OCI-LY3 (cell line): Measurements from ENCODE around the gene TCERG1L.

Experiments
- H2AFZ ChIP-seq: fragments of 200-600, 300-600 bp; shearing (Covaris generic); 2 replicates; pipeline ENCODE4 v1.6.0; 2014; ENCODE audit warnings: antibody characterized with exemption, low read depth, low read length
- H3K27ac ChIP-seq: fragments of 200-600, 300-600 bp; sonication (generic); 2 replicates; pipeline ENCODE4 v1.5.1; 2014; ENCODE audit warnings: mild to moderate bottlenecking, low read length, moderate library complexity, mixed read lengths
- H3K27me3 ChIP-seq: fragments of 200-600, 300-600 bp; sonication (generic); 2 replicates; pipeline ENCODE4 v1.6.1; 2014; ENCODE audit warnings: low read depth, low read length, mixed read lengths
- H3K36me3 ChIP-seq: fragments of 200-600, 300-600 bp; sonication (generic); replicated peaks from 2 replicates; pipeline ENCODE3; 2014; ENCODE audit warnings: low read depth, low read length, mixed read lengths
- H3K4me1 ChIP-seq: fragments of 300-600, 200-600 bp; sonication (generic); 2 replicates; pipeline ENCODE4 v1.6.1; 2014; ENCODE audit warnings: low read length, mixed read lengths
- H3K4me2 ChIP-seq: fragments of 200-600, 300-600 bp; sonication (generic); 2 replicates; pipeline ENCODE4 v1.6.1; 2014; ENCODE audit warnings: low read length, mixed read lengths
- H3K4me3 ChIP-seq: fragments of 300-600, 200-600 bp; sonication (generic); 2 replicates; pipeline ENCODE4 v1.5.1; 2014; ENCODE audit warnings: antibody characterized with exemption, mild to moderate bottlenecking, low read length, moderate library complexity
- H3K79me2 ChIP-seq: fragments of 300-600, 200-600 bp; shearing (Covaris generic); 2 replicates; pipeline ENCODE4 v1.6.1; 2014; ENCODE audit warnings: mild to moderate bottlenecking, low read length, mixed read lengths
- H3K9ac ChIP-seq: fragments of 300-600, 200-600 bp; shearing (Covaris generic); 2 replicates; pipeline ENCODE4 v1.6.0; 2014; ENCODE audit warnings: mild to moderate bottlenecking, low read length, moderate library complexity
- H3K9me3 ChIP-seq: fragments of 200-600, 300-600 bp; shearing (Covaris generic); 2 replicates; pipeline ENCODE4 v1.6.1; 2014; ENCODE audit warnings: low read length, mixed read lengths; ENCODE audit not compliant: insufficient read depth
- H4K20me1 ChIP-seq: fragments of 200-600, 300-600 bp; sonication (generic); 2 replicates; pipeline ENCODE4 v1.6.1; 2016; ENCODE audit warnings: low read length, mixed read lengths; ENCODE audit not compliant: insufficient read depth
- EZH2phosphoT487 ChIP-seq: fragments of 200-600 bp; shearing (Covaris generic); IDR thresholded peaks from 2 replicates; pipeline ENCODE4 v1.6.1; 2018; ENCODE audit warnings: antibody characterized with exemption, mixed run types, low read depth
- TF ChIP-seq, protein P1 (sequence below): fragments of 200-600, 300-600 bp; sonication (generic); IDR thresholded peaks from 2 replicates; pipeline ENCODE4 v1.5.1; 2014; ENCODE audit warnings: antibody characterized with exemption, low read length, low read depth

Gene TCERG1L

GRCh38 chr10:131280101-131280500, 31.4 kb downstream of the TCERG1L start:
- Histone ChIP-seq H2AFZ (no peak overlapping the region), H3K9ac (no peak overlapping the region), H3K4me3 (no peak overlapping the region), H3K9me3 (no peaks in the 10 kb centered on the region), H3K36me3 (no peaks in the 10 kb centered on the region), H3K79me2 (no peaks in the 10 kb centered on the region), H4K20me1 (no peaks in the 10 kb centered on the region), H3K4me1 (no peaks in the 10 kb centered on the region), H3K27me3 (no peaks in the 10 kb centered on the region), H3K27ac (no peak overlapping the region), H3K4me2 (no peak overlapping the region)
- no peak for TF ChIP-seq EZH2phosphoT487
- TF ChIP-seq, protein P1, sequence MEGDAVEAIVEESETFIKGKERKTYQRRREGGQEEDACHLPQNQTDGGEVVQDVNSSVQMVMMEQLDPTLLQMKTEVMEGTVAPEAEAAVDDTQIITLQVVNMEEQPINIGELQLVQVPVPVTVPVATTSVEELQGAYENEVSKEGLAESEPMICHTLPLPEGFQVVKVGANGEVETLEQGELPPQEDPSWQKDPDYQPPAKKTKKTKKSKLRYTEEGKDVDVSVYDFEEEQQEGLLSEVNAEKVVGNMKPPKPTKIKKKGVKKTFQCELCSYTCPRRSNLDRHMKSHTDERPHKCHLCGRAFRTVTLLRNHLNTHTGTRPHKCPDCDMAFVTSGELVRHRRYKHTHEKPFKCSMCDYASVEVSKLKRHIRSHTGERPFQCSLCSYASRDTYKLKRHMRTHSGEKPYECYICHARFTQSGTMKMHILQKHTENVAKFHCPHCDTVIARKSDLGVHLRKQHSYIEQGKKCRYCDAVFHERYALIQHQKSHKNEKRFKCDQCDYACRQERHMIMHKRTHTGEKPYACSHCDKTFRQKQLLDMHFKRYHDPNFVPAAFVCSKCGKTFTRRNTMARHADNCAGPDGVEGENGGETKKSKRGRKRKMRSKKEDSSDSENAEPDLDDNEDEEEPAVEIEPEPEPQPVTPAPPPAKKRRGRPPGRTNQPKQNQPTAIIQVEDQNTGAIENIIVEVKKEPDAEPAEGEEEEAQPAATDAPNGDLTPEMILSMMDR, result no peak

GRCh38 chr10:131279516-131279915, 32.0 kb downstream of the TCERG1L start:
- TF ChIP-seq, protein P1, result no peak
- no peak for TF ChIP-seq EZH2phosphoT487
- Histone ChIP-seq H3K4me3 (no peak overlapping the region), H4K20me1 (no peaks in the 10 kb centered on the region), H3K9ac (no peak overlapping the region), H3K27ac (no peak overlapping the region), H3K9me3 (no peaks in the 10 kb centered on the region), H2AFZ (no peak overlapping the region), H3K27me3 (no peaks in the 10 kb centered on the region), H3K36me3 (no peaks in the 10 kb centered on the region), H3K4me1 (no peaks in the 10 kb centered on the region), H3K4me2 (no peak overlapping the region), H3K79me2 (no peaks in the 10 kb centered on the region)

DNA sequence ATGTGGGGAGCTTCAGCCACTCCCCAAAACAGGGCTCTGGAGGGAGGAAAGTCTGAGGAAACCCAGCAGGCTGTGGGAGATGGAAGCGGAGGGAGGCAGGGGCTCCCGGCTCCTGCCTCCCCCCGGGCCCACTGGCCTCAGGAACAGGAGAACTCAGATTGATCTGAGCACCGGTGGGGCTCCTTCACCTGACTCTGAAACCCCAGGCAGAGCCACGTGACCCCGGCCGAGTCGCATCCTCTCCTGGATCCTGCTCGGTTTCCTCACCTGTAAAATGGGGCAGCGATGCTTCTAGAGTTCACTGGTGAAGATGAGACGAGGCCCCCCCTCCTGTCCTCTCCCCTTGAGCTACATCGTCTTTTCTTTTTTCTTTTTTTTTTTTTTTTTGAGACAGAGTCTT, 33.6 kb downstream of the TCERG1L start:
- Histone ChIP-seq H3K4me3 (no peak overlapping the region), H4K20me1 (no peaks in the 10 kb centered on the region), H2AFZ (no peak overlapping the region), H3K4me2 (no peak overlapping the region), H3K9me3 (no peaks in the 10 kb centered on the region), H3K27ac (no peak overlapping the region), H3K36me3 (no peaks in the 10 kb centered on the region), H3K79me2 (no peaks in the 10 kb centered on the region), H3K4me1 (no peaks in the 10 kb centered on the region), H3K9ac (no peak overlapping the region), H3K27me3 (no peaks in the 10 kb centered on the region)
- TF ChIP-seq, protein P1, result no peak
- TF ChIP-seq EZH2phosphoT487, result no peak

- no peaks in the 10 kb centered on the region for H3K9me3 ChIP-seq
- no peak overlapping the region for H2AFZ ChIP-seq
- no peak overlapping the region for H3K4me3 ChIP-seq
- H3K79me2 ChIP-seq, result no peaks in the 10 kb centered on the region
- H3K27ac ChIP-seq, result no peak overlapping the region
- TF ChIP-seq, protein P1, result no peak
- no peak for TF ChIP-seq EZH2phosphoT487
- H3K27me3 ChIP-seq, result no peaks in the 10 kb centered on the region
- H4K20me1 ChIP-seq, result no peaks in the 10 kb centered on the region
- no peaks in the 10 kb centered on the region for H3K36me3 ChIP-seq
- no peak overlapping the region for H3K9ac ChIP-seq
- H3K4me1 ChIP-seq, result no peaks in the 10 kb centered on the region
- no peak overlapping the region for H3K4me2 ChIP-seq
Observed at GRCh38 chr10:131277278-131277677, 34.2 kb downstream of the TCERG1L start.
